ENCODE data around the gene GABPB1.

The GABPB1 gene

GRCh38 chr15:50257332-50257731 is 97.7 kb downstream of the GABPB1 start:
- Histone ChIP-seq H3K4me2 (ENCODE audit: low read depth, low read length, poor library complexity, severe bottlenecking) (peak overlapping the region; percentile 38), H3K9ac (ENCODE audit: low read depth, low read length, poor library complexity, severe bottlenecking) (no peak overlapping the region), H2AFZ (ENCODE audit: low read length) (no peak overlapping the region), H3F3A (ENCODE audit: low read depth) (peaks cover 18% of the 10 kb centered on the region), H4K20me1 (ENCODE audit: insufficient read depth, low read length, poor library complexity, severe bottlenecking) (no peaks in the 10 kb centered on the region), H3K36me3 (ENCODE audit: insufficient read depth, low read length) (no peaks in the 10 kb centered on the region), H3K4me3 (ENCODE audit: low read length, poor library complexity, severe bottlenecking) (no peak overlapping the region), H3K27me3 (ENCODE audit: insufficient read depth, low read length, poor library complexity, severe bottlenecking) (no peaks in the 10 kb centered on the region), H3K9me2 (replicated peaks; ENCODE audit: low read depth, low read length) (no peaks in the 10 kb centered on the region), H3K79me2 (ENCODE audit: insufficient read depth, low read length) (no peaks in the 10 kb centered on the region), H3K9me3 (ENCODE audit: insufficient read depth, low read depth, low read length) (no peaks in the 10 kb centered on the region), H3K4me1 (ENCODE audit: insufficient read depth, low read length, poor library complexity, severe bottlenecking) (peaks cover 72% of the 10 kb centered on the region)
- TF ChIP-seq EZH2phosphoT487 (IDR thresholded peaks at IDR 0.05; ENCODE audit: borderline replicate concordance) = no peak
- TF ChIP-seq, protein P1, sequence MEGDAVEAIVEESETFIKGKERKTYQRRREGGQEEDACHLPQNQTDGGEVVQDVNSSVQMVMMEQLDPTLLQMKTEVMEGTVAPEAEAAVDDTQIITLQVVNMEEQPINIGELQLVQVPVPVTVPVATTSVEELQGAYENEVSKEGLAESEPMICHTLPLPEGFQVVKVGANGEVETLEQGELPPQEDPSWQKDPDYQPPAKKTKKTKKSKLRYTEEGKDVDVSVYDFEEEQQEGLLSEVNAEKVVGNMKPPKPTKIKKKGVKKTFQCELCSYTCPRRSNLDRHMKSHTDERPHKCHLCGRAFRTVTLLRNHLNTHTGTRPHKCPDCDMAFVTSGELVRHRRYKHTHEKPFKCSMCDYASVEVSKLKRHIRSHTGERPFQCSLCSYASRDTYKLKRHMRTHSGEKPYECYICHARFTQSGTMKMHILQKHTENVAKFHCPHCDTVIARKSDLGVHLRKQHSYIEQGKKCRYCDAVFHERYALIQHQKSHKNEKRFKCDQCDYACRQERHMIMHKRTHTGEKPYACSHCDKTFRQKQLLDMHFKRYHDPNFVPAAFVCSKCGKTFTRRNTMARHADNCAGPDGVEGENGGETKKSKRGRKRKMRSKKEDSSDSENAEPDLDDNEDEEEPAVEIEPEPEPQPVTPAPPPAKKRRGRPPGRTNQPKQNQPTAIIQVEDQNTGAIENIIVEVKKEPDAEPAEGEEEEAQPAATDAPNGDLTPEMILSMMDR (conservative IDR thresholded peaks at IDR 0.05; ENCODE audit: low read length) = no peak

DNA sequence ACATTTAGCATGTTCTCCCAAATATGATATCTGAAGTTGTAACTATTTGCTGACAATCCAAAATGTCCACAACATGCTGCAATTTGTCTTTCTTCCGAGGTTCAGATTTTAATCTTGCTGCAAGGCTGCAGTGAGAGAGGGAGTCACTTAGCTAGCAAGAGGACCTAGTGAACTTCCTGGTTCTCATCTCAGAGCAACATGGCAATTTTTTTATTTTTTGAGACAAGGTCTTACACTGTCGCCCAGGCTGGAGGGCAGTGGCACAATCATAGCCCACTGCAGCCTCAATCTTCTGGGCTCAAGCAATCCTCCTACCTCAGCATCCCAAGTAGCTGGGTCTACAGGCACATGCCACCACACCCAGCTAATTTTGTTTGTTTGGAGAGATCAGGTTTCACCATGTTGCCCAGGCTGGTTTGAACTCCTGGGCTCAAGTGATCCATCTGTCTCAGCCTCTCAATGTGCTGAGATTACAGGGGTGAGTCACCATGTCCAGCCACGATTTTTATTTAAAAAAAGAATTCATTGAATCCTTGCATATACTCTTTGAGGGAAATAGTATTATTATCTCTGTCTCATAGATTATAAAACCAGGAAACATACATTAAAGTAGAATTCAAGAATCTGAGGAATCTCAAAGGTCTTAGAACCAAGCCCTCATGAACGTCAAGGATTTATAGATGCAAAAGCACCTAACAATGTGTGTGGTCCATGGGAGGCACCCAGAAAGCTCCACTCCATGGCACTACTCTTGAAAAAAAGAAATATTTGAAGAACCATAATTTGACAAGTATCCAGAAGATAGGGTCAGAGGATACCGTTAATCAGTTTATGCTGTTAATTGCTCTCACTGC is 98.6 kb downstream of the GABPB1 start:
- peaks cover 18% of the 10 kb centered on the region for H3F3A ChIP-seq (ENCODE audit: low read depth)
- no peak overlapping the region for H3K4me3 ChIP-seq (ENCODE audit: low read length, poor library complexity, severe bottlenecking)
- peak overlapping the region; percentile 59 for H2AFZ ChIP-seq (ENCODE audit: low read length)
- peak overlapping the region; percentile 2 for H3K9ac ChIP-seq (ENCODE audit: low read depth, low read length, poor library complexity, severe bottlenecking)
- H3K4me2 ChIP-seq (ENCODE audit: low read depth, low read length, poor library complexity, severe bottlenecking) = peak overlapping the region; percentile 38
- no peaks in the 10 kb centered on the region for H3K79me2 ChIP-seq (ENCODE audit: insufficient read depth, low read length)
- TF ChIP-seq, protein P1 (conservative IDR thresholded peaks at IDR 0.05; ENCODE audit: low read length) = no peak
- TF ChIP-seq EZH2phosphoT487 (IDR thresholded peaks at IDR 0.05; ENCODE audit: borderline replicate concordance) = no peak
- H3K4me1 ChIP-seq (ENCODE audit: insufficient read depth, low read length, poor library complexity, severe bottlenecking) = peaks cover 63% of the 10 kb centered on the region
- H3K9me3 ChIP-seq (ENCODE audit: insufficient read depth, low read depth, low read length) = no peaks in the 10 kb centered on the region
- no peaks in the 10 kb centered on the region for H4K20me1 ChIP-seq (ENCODE audit: insufficient read depth, low read length, poor library complexity, severe bottlenecking)
- H3K36me3 ChIP-seq (ENCODE audit: insufficient read depth, low read length) = no peaks in the 10 kb centered on the region
- H3K9me2 ChIP-seq (replicated peaks; ENCODE audit: low read depth, low read length) = no peaks in the 10 kb centered on the region
- H3K27me3 ChIP-seq (ENCODE audit: insufficient read depth, low read length, poor library complexity, severe bottlenecking) = no peaks in the 10 kb centered on the region

GRCh38 chr15:50252556-50252955 is 102.4 kb downstream of the GABPB1 start:
- H3K4me2 ChIP-seq (ENCODE audit: low read depth, low read length, poor library complexity, severe bottlenecking) = no peak overlapping the region
- no peak overlapping the region for H3K4me3 ChIP-seq (ENCODE audit: low read length, poor library complexity, severe bottlenecking)
- H4K20me1 ChIP-seq (ENCODE audit: insufficient read depth, low read length, poor library complexity, severe bottlenecking) = no peaks in the 10 kb centered on the region
- no peak for TF ChIP-seq EZH2phosphoT487 (IDR thresholded peaks at IDR 0.05; ENCODE audit: borderline replicate concordance)
- TF ChIP-seq, protein P1 (conservative IDR thresholded peaks at IDR 0.05; ENCODE audit: low read length) = no peak
- no peaks in the 10 kb centered on the region for H3K36me3 ChIP-seq (ENCODE audit: insufficient read depth, low read length)
- peaks cover 56% of the 10 kb centered on the region for H3K4me1 ChIP-seq (ENCODE audit: insufficient read depth, low read length, poor library complexity, severe bottlenecking)
- H3K9me3 ChIP-seq (ENCODE audit: insufficient read depth, low read depth, low read length) = no peaks in the 10 kb centered on the region
- H2AFZ ChIP-seq (ENCODE audit: low read length) = no peak overlapping the region
- H3K79me2 ChIP-seq (ENCODE audit: insufficient read depth, low read length) = no peaks in the 10 kb centered on the region
- H3K9me2 ChIP-seq (replicated peaks; ENCODE audit: low read depth, low read length) = no peaks in the 10 kb centered on the region
- H3F3A ChIP-seq (ENCODE audit: low read depth) = no peaks in the 10 kb centered on the region
- no peaks in the 10 kb centered on the region for H3K27me3 ChIP-seq (ENCODE audit: insufficient read depth, low read length, poor library complexity, severe bottlenecking)
- no peak overlapping the region for H3K9ac ChIP-seq (ENCODE audit: low read depth, low read length, poor library complexity, severe bottlenecking)

All from Loucy (cell line).